GM18499 (cell line): ENCODE measurements around the gene TMEM87A.

Source experiments
- ATAC-seq: cut with Tn5 transposase; IDR thresholded peaks from one replicate; pipeline ENCODE4 v1.9.1; 2021; ENCODE audit warnings: moderate number of reproducible peaks; ENCODE audit not compliant: insufficient read depth, unreplicated experiment

The TMEM87A gene

DNA sequence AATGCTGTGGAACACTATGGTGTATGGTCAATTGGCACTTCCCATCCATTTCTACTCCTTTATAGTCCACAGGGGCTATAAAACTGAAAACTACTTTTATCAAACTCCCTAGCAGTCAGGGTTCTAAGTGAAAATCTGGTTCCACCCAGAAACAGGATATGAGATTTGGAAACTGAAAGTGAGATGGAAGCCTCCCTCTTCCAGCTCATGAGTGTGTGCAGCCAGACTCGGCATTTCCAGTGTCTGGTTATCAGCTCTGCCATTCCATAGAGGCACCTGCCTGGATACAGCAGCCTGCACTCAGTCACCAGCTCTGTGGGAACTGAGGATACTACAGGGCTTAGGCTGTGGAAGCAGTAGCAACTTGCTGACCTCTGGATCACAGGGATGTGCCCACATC, 102.1 kb downstream of the TMEM87A start:
- no peak for ATAC-seq

- ATAC-seq = no peak
These were observed 106.8 kb downstream of the TMEM87A start for GRCh38 chr15:42166225-42166940.

DNA sequence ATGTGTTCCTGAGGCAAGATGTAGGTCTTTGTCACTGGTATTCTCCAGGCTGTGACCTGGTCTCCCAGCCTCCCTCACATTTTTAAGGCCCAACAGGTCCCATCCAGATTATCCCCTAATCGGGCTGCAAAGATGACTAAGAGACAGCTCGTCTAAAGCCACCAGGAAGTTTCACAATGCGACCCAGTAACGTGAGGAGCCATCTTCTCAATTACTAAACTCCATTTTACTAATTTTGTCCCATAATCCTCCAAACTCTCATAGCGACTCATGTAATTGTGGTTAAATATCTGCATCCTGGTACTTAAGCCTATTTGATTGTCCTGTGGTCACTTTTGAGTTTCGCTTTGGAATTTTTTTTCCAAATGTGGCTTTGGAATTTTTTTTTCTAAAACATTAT, 108.1 kb downstream of the TMEM87A start:
- no peak for ATAC-seq

GRCh38 chr15:42163947-42164550, 109.2 kb downstream of the TMEM87A start:
- ATAC-seq = no peak

- ATAC-seq = no peak
These were observed 109.9 kb downstream of the TMEM87A start for GRCh38 chr15:42163291-42163690.
